ENCODE results near the gene LRRK1. TPM values are rescaled to one million over a fixed set of nuclear protein-coding genes. Genes with fewer than 3 reads are reported as not detected.
A peak's percentile ranks its signal among the peaks of the same experiment; 100 is the strongest.
"Not testable (repeated sequence)": the region's sequence is repeated elsewhere in the genome, so short reads cannot be mapped to it uniquely, and the experiment has no call there.

LRRK1 gene
- total RNA-seq, 4 donors from 2014 or later, result 2.6 to 36.6 (median 13.1) TPM

DNA sequence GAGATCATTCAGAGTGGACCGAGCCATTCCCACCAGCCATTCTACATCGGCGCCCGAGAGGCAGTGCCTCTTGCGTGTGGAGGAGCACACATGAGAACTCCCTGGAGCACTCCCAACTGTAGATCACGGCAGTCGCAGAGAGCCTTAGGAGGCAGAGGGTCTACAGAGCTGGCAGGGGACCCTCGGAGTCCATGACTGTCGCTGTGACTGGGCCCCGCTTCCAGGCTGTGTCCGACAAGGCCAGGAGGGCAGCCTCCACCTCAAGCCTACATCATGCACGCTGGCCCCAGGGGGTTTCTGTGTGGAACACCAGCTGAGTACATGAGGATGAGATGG is 173.7 kb downstream of the LRRK1 start:
- Histone ChIP-seq H3K4me1 (no peaks in the 10 kb centered on the region), H3K9me3 (no peaks in the 10 kb centered on the region), H3K27ac (peak overlapping the region; percentile 72 to 77), H3K36me3 (no peaks in the 10 kb centered on the region), H3K4me3 (no peak overlapping the region), H3K27me3 (no peaks in the 10 kb centered on the region)
- no peak for TF ChIP-seq POLR2A (IDR thresholded peaks at IDR 0.05)
- TF ChIP-seq, protein P1, sequence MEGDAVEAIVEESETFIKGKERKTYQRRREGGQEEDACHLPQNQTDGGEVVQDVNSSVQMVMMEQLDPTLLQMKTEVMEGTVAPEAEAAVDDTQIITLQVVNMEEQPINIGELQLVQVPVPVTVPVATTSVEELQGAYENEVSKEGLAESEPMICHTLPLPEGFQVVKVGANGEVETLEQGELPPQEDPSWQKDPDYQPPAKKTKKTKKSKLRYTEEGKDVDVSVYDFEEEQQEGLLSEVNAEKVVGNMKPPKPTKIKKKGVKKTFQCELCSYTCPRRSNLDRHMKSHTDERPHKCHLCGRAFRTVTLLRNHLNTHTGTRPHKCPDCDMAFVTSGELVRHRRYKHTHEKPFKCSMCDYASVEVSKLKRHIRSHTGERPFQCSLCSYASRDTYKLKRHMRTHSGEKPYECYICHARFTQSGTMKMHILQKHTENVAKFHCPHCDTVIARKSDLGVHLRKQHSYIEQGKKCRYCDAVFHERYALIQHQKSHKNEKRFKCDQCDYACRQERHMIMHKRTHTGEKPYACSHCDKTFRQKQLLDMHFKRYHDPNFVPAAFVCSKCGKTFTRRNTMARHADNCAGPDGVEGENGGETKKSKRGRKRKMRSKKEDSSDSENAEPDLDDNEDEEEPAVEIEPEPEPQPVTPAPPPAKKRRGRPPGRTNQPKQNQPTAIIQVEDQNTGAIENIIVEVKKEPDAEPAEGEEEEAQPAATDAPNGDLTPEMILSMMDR (IDR thresholded peaks at IDR 0.05), result no peak
- DNase-seq, result no peak
- intact Hi-C loops (cut with DNase I; ENCODE audit: low total_unique reads), result no loop called here

DNA sequence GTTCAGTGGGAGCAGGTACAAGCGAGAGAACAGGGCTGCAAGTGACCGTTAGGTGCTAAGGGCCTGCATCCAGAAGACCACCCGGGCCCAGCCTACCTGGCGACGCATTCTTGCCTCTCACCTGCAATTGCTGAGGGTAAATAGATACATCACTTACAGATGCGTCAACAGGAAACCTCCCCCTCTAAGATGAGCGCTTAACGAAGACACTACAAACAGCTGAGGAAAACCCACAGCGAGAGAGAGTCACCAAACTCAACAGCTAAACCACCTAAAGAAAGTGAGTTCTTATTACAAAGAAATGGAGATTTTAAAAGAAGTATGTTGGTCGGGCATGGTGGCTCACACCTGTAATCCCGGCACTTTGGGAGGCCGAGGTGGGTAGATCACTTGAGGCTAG is 174.8 kb downstream of the LRRK1 start:
- Histone ChIP-seq H3K4me1 (no peaks in the 10 kb centered on the region), H3K27ac (no peak overlapping the region), H3K9me3 (no peaks in the 10 kb centered on the region), H3K27me3 (no peaks in the 10 kb centered on the region), H3K4me3 (no peak overlapping the region), H3K36me3 (no peaks in the 10 kb centered on the region)
- DNase-seq, result no peak
- intact Hi-C loops (cut with DNase I; ENCODE audit: low total_unique reads), result no loop called here
- TF ChIP-seq, protein P1 (IDR thresholded peaks at IDR 0.05), result no peak

DNA sequence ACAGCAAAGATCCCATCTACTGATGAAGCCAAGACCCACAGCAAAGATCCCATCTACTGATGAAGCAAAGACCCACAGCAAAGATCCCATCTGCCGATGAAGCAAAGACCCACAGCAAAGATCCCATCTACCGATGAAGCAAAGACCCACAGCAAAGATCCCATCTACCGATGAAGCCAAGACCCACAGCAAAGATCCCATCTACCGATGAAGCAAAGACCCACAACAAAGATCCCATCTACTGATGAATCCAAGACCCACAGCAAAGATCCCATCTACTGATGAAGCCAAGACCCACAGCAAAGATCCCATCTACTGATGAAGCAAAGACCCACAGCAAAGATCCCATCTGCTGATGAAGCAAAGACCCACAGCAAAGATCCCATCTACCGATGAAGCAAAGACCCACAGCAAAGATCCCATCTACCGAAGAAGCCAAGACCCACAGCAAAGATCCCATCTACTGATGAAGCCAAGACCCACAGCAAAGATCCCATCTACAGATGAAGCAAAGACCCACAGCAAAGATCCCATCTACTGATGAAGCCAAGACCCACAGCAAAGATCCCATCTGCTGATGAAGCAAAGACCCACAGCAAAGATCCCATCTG is 176.7 kb downstream of the LRRK1 start:
- H3K4me3 ChIP-seq; H3K4me1 ChIP-seq; H3K36me3 ChIP-seq; H3K27ac ChIP-seq; intact Hi-C loops (cut with DNase I; ENCODE audit: low total_unique reads); H3K27me3 ChIP-seq; H3K9me3 ChIP-seq; DNase-seq: not testable (repeated sequence)

DNA sequence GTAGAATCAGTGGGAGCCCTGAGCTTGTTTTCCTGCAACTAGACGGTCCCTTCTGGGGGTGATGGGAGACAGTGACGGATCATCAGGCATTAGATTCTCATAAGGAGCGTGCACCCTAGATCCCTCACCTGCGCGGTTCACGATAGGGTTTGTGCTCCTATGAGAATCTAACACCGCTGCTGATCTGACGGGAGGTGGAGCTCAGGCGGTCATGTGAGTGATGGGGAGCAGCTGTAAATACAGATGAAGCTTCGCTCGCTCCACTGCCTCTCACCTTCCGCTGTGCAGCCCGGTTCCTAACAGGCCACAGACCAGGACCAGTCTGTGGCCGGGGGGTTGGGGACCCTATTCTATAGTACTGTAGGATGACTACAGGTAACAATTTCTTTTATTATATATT is 178.0 kb downstream of the LRRK1 start:
- no peaks in the 10 kb centered on the region for H3K4me1 ChIP-seq
- no peak overlapping the region for H3K27ac ChIP-seq
- intact Hi-C loops (cut with DNase I; ENCODE audit: low total_unique reads), result no loop called here
- H3K36me3 ChIP-seq, result no peaks in the 10 kb centered on the region
- H3K9me3 ChIP-seq, result no peaks in the 10 kb centered on the region
- TF ChIP-seq, protein P1 (IDR thresholded peaks at IDR 0.05), result no peak
- no peak for TF ChIP-seq POLR2A (IDR thresholded peaks at IDR 0.05)
- DNase-seq, result no peak
- H3K27me3 ChIP-seq, result no peaks in the 10 kb centered on the region
- no peak overlapping the region for H3K4me3 ChIP-seq

- TF ChIP-seq, protein P1 (IDR thresholded peaks at IDR 0.05), result no peak
- TF ChIP-seq POLR2A (IDR thresholded peaks at IDR 0.05), result no peak
These were observed 180.0 kb downstream of the LRRK1 start for GRCh38 chr15:101099183-101099582.

DNA sequence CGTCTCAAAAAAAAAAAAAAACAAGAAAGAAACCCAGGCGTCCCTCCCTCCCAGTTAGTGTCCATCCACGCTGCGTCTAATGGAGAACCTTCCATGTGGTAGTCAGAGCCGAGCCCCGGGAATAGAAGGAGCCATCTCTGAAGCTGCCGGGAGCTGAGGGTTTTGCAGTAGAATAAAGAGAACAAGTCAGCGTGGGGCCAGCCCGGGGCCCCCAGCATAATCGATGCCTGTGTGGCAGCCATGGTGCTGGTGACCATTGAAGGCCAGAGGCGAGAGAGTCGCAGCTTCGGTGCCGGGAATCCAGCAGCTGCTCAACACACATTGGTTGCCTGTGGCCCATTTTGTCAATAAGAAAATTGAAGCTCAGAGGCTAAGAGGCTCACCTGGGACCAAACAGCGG is 181.0 kb downstream of the LRRK1 start:
- no peaks in the 10 kb centered on the region for H3K27me3 ChIP-seq
- H3K9me3 ChIP-seq, result no peaks in the 10 kb centered on the region
- no peak for DNase-seq
- TF ChIP-seq, protein P1 (IDR thresholded peaks at IDR 0.05), result no peak
- no peak for TF ChIP-seq POLR2A (IDR thresholded peaks at IDR 0.05)
- no peaks in the 10 kb centered on the region for H3K36me3 ChIP-seq
- intact Hi-C loops (cut with DNase I; ENCODE audit: low total_unique reads), result no loop called here
- H3K4me3 ChIP-seq, result no peak overlapping the region
- no peaks in the 10 kb centered on the region for H3K4me1 ChIP-seq
- no peak overlapping the region for H3K27ac ChIP-seq

More at GRCh38 chr15:101099183-101099582, 180.0 kb downstream of the LRRK1 start:
- no peak overlapping the region for H3K27ac ChIP-seq
- H3K36me3 ChIP-seq, result no peaks in the 10 kb centered on the region
- no peaks in the 10 kb centered on the region for H3K4me1 ChIP-seq
- intact Hi-C loops (cut with DNase I; ENCODE audit: low total_unique reads), result no loop called here
- no peak overlapping the region for H3K4me3 ChIP-seq
- no peaks in the 10 kb centered on the region for H3K9me3 ChIP-seq
- no peak for DNase-seq
- H3K27me3 ChIP-seq, result no peaks in the 10 kb centered on the region

Measured in uterus (tissue), 4 donors.